Endothelial cell of umbilical vein (primary cell): ENCODE measurements around the gene ASIC4. TPM values are rescaled to one million over a fixed set of nuclear protein-coding genes. Genes with fewer than 3 reads are reported as not detected.

Experiments
- BruUV-seq: library from RNA; stranded (reverse); fragments of 400-500 nt; replicated peaks from 2 replicates; lab custom pipeline; 2021; lab: Mats Ljungman, UMichigan
- CTCF ChIA-PET: fragments of 300-600, 350-600 bp; sonication (Branson Sonifier 250); formaldehyde crosslinking; loops from one replicate; lab custom pipeline; 2021; ENCODE audit warnings: antibody characterized with exemption, inconsistent platforms; lab: Charles Lee
- POLR2A ChIA-PET: fragments of 300-600, 350-600 bp; sonication (Branson Sonifier 250); formaldehyde crosslinking; loops from one replicate; lab custom pipeline; 2021; ENCODE audit warnings: antibody characterized with exemption, inconsistent platforms; lab: Charles Lee
- DNase-seq: peaks from one replicate; pipeline ENCODE4 v3.0.0-alpha.2; 2011; ENCODE audit warnings: low read depth, low spot score
- FAIRE-seq: peaks from 2 replicates; lab custom pipeline; 2011; peaks lifted over from hg19 to GRCh38; lab: Jason Lieb, UNC
- H2AFZ ChIP-seq: 2 replicates; pipeline ENCODE4 v1.6.0; 2012; ENCODE audit warnings: low read depth, low read length, control low read depth, inconsistent platforms
- H3K27ac ChIP-seq: 2 replicates; pipeline ENCODE4 v1.5.1; 2011; ENCODE audit warnings: low read depth, mild to moderate bottlenecking, control low read depth, low read length, moderate library complexity; ENCODE audit not compliant: insufficient read depth
- H3K27me3 ChIP-seq, 2 experiments: 2 replicates each; pipeline versions ENCODE4 v1.6.0 to v1.6.1; 2011; ENCODE audit warnings: low read length in 2 of 2, mixed read lengths in 1 of 2; ENCODE audit not compliant: control insufficient read depth in 2 of 2, insufficient read depth in 2 of 2
- H3K36me3 ChIP-seq, 2 experiments: 2 replicates in 1 of 2; 3 replicates in 1 of 2; pipeline ENCODE4 v1.5.1; 2011; ENCODE audit warnings: low read length in 2 of 2, mild to moderate bottlenecking in 1 of 2, moderate library complexity in 1 of 2; ENCODE audit not compliant: control insufficient read depth in 2 of 2, insufficient read depth in 2 of 2; ENCODE audit errors: extremely low read depth in 1 of 2
- H3K4me1 ChIP-seq: 3 replicates; pipeline ENCODE4 v1.5.1; 2011; ENCODE audit warnings: mild to moderate bottlenecking, low read length; ENCODE audit not compliant: control insufficient read depth, insufficient read depth; ENCODE audit errors: extremely low read depth
- H3K4me2 ChIP-seq: 2 replicates; pipeline ENCODE4 v1.6.1; 2011; ENCODE audit warnings: low read length, control low read depth, mixed read lengths; ENCODE audit not compliant: insufficient read depth
- H3K4me3 ChIP-seq, 3 experiments: fragments of 200-600 bp in 1 of 3; sonication (generic), shearing (Covaris generic) in 1 of 3; replicated peaks in 1 of 3; 2 replicates each; pipeline ENCODE4 v1.5.1; 2011 to 2016; ENCODE audit warnings: control low read depth in 3 of 3, low read length in 3 of 3, mild to moderate bottlenecking in 2 of 3, inconsistent platforms in 1 of 3, low read depth in 1 of 3, moderate library complexity in 1 of 3; ENCODE audit not compliant: insufficient read depth in 1 of 3
- H3K79me2 ChIP-seq: 2 replicates; pipeline ENCODE4 v1.6.0; 2012; ENCODE audit warnings: low read length, inconsistent platforms; ENCODE audit not compliant: control insufficient read depth, insufficient read depth
- H3K9ac ChIP-seq: replicated peaks from 2 replicates; pipeline ENCODE3; 2011; ENCODE audit warnings: low read length, control low read depth; ENCODE audit not compliant: insufficient read depth; ENCODE audit errors: extremely low read depth
- H3K9me1 ChIP-seq: replicated peaks from 3 replicates; pipeline ENCODE4 v1.6.0; 2011; ENCODE audit warnings: mild to moderate bottlenecking, low read length; ENCODE audit not compliant: control insufficient read depth, insufficient read depth; ENCODE audit errors: extremely low read depth
- H3K9me3 ChIP-seq: replicated peaks from 2 replicates; pipeline ENCODE4 v1.5.1; 2012; ENCODE audit warnings: low read length, inconsistent platforms; ENCODE audit not compliant: control insufficient read depth, insufficient read depth
- H4K20me1 ChIP-seq: replicated peaks from 2 replicates; pipeline ENCODE3; 2011; ENCODE audit warnings: mild to moderate bottlenecking, low read length; ENCODE audit not compliant: control insufficient read depth, insufficient read depth; ENCODE audit errors: extremely low read depth
- EZH2 ChIP-seq: IDR thresholded peaks from 2 replicates; pipeline ENCODE4 v1.6.1; 2012; ENCODE audit warnings: borderline replicate concordance, low read depth, mild to moderate bottlenecking, moderate library complexity, low read length, inconsistent platforms; ENCODE audit not compliant: severe bottlenecking
- FOS ChIP-seq: IDR thresholded peaks from 2 replicates; pipeline ENCODE4 v1.6.1; 2011; ENCODE audit warnings: mild to moderate bottlenecking, low read length, moderate library complexity, borderline replicate concordance; ENCODE audit not compliant: insufficient read depth
- GATA2 ChIP-seq: IDR thresholded peaks from 2 replicates; pipeline ENCODE4 v1.7.0; 2011; ENCODE audit warnings: low read depth, mild to moderate bottlenecking, moderate library complexity, mixed read lengths, low read length; ENCODE audit not compliant: insufficient read length, insufficient read depth
- JUN ChIP-seq: IDR thresholded peaks from 2 replicates; pipeline ENCODE4 v1.6.1; 2011; ENCODE audit warnings: borderline replicate concordance, low read depth; ENCODE audit not compliant: insufficient read length, insufficient read depth
- MYC ChIP-seq: IDR thresholded peaks from one replicate; pipeline ENCODE4 v1.6.1; 2011; ENCODE audit warnings: mild to moderate bottlenecking, low read depth, low read length
- POLR2A ChIP-seq: IDR thresholded peaks from 2 replicates; pipeline ENCODE4 v1.6.1; 2012; ENCODE audit warnings: low read depth, mild to moderate bottlenecking, control low read depth, low read length
- POLR2AphosphoS5 ChIP-seq: IDR thresholded peaks from 2 replicates; pipeline ENCODE4 v1.6.1; 2012; ENCODE audit warnings: low read depth, mild to moderate bottlenecking, control low read depth, low read length, moderate library complexity; ENCODE audit not compliant: insufficient read depth
- dilution Hi-C: fragments of 300-500 bp; cut with MboI; formaldehyde crosslinking; loops from one replicate; pipeline ENCODE4 v1.15.0; 2019; ENCODE audit warnings: low sequenced_read_pairs; ENCODE audit not compliant: extremely low pct_ligation_motif_present
- intact Hi-C: fragments of 100-400 bp; cut with micrococcal nuclease; formaldehyde crosslinking; loops from one replicate; pipeline ENCODE4 v1.10.0; 2022
- polyA plus RNA-seq, 4 experiments: library from polyadenylated mRNA; depleted of rRNA in 3 of 4; stranded (reverse) in 3 of 4; unstranded in 1 of 4; fragments of >200 nt; gene quantifications; 2 replicates each; pipeline versions ENCODE4 v1.2.1 to v1.2.3, GENCODE V29; 2011 to 2012; ENCODE audit warnings: missing spikeins in 1 of 4
- total RNA-seq: library from RNA; stranded (reverse); gene quantifications from 2 replicates; pipeline ENCODE4 v1.2.3, GENCODE V29; 2021
- TF ChIP-seq, protein P1 (sequence below): IDR thresholded peaks from 2 replicates; pipeline ENCODE4 v1.6.1; 2011; ENCODE audit not compliant: insufficient read depth, insufficient read length
- TF ChIP-seq, protein P2 (sequence below), 2 donors: IDR thresholded peaks; 1 replicate in 1 of 2; 2 replicates in 1 of 2; pipeline ENCODE4 v1.5.1; 2011; ENCODE audit warnings: low read length in 2 of 2, mild to moderate bottlenecking in 2 of 2, moderate library complexity in 2 of 2, control low read depth in 1 of 2, inconsistent platforms in 1 of 2, low read depth in 1 of 2; ENCODE audit not compliant: insufficient read depth in 1 of 2; ENCODE audit errors: extremely low read depth in 1 of 2

Gene ASIC4
- total and polyA plus RNA-seq, 2 donors (not counting 3 experiments of a cell fraction or from before 2014, with no cell fraction given) = not detected

DNA sequence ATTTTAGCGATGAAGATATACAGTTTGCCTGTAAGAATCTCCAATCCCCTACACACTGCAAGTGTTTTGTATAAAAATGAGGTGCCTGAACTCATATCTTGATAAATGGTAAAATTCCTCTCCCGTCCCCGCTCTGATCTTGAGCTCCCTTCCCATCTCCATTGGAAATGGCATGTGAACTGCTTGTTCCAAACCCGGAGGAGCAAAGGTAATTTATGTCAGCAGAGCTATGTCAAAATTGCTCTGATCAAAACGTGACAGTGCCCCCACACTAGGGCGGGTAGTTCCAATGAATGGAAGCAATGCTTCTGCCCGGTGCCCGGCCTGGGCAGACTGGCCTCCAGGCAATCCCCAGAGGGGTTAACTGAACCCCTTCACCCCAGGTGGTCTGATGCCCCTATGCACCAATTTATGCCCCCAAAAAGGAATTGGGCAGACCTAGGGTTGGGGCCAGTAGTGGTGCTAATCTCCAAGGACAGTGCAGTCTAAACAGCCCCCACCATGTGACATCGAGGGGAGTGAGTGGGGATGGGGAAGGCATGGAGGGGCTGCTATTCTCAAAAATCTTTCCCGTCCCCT is 19.2 kb upstream of the ASIC4 start:
- BruUV-seq = no TSS peak
- Histone ChIP-seq H3K79me2 (no peaks in the 10 kb centered on the region), H3K4me2 (no peak overlapping the region), H3K27me3 (peaks cover 33 to 36% of the 10 kb centered on the region in 2 experiments), H3K4me1 (peaks cover 12% of the 10 kb centered on the region), H3K9ac (no peak overlapping the region), H3K9me3 (no peaks in the 10 kb centered on the region), H2AFZ (no peak overlapping the region), H3K9me1 (no peaks in the 10 kb centered on the region), H4K20me1 (no peaks in the 10 kb centered on the region), H3K36me3 (no peaks in the 10 kb centered on the region), H3K27ac (no peak overlapping the region), H3K4me3 (no peak overlapping the region)
- DNase-seq (no peak), FAIRE-seq (no peak)
- intact Hi-C loops (loop anchor here (1.0 to 2.0 kb wide), 2 partner anchors 14 to 35 kb away; no protein-coding TSS in a partner anchor), dilution Hi-C loops (no loop called here)
- TF ChIP-seq FOS = no peak
- TF ChIP-seq MYC = no peak
- TF ChIP-seq GATA2 = no peak
- TF ChIP-seq, protein P1, sequence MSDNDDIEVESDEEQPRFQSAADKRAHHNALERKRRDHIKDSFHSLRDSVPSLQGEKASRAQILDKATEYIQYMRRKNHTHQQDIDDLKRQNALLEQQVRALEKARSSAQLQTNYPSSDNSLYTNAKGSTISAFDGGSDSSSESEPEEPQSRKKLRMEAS = no peak
- no peak for TF ChIP-seq EZH2
- no peak for TF ChIP-seq JUN
- TF ChIP-seq POLR2AphosphoS5 = no peak
- no peak for TF ChIP-seq POLR2A
- TF ChIP-seq, protein P2, sequence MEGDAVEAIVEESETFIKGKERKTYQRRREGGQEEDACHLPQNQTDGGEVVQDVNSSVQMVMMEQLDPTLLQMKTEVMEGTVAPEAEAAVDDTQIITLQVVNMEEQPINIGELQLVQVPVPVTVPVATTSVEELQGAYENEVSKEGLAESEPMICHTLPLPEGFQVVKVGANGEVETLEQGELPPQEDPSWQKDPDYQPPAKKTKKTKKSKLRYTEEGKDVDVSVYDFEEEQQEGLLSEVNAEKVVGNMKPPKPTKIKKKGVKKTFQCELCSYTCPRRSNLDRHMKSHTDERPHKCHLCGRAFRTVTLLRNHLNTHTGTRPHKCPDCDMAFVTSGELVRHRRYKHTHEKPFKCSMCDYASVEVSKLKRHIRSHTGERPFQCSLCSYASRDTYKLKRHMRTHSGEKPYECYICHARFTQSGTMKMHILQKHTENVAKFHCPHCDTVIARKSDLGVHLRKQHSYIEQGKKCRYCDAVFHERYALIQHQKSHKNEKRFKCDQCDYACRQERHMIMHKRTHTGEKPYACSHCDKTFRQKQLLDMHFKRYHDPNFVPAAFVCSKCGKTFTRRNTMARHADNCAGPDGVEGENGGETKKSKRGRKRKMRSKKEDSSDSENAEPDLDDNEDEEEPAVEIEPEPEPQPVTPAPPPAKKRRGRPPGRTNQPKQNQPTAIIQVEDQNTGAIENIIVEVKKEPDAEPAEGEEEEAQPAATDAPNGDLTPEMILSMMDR (IDR thresholded peaks at IDR 0.05; ENCODE audit: extremely low read depth in 1 of 2, insufficient read depth in 1 of 2, low read depth in 1 of 2, low read length in 2 of 2) = no peak
- ChIA-PET POLR2A (interaction anchor here (0.6 to 1.0 kb wide), 2 partner anchors 32 to 35 kb away, joined by 4 to 8 read pairs; no protein-coding TSS in a partner anchor), CTCF (interaction anchor here (0.6 to 19.9 kb wide), 38 partner anchors 9 to 200 kb away, joined by 3 to 731 read pairs (median 6); partner anchors contain the start of genes ASIC4, CHPF, DNPEP and OBSL1)
